Caco-2 (cell line): Measurements from ENCODE around the gene NBL1. TPM values are rescaled to one million over a fixed set of nuclear protein-coding genes. Genes with fewer than 3 reads are reported as not detected.

Experiments
- BruUV-seq: library from RNA; stranded (reverse); fragments of 400-500 nt; replicated peaks from 2 replicates; lab custom pipeline; 2021; lab: Mats Ljungman, UMichigan
- CTCF ChIA-PET: fragments of 300-600 bp; sonication (Branson Sonifier 250); formaldehyde crosslinking; loops from one replicate; lab custom pipeline; 2022; ENCODE audit warnings: antibody characterized with exemption; lab: Charles Lee
- POLR2A ChIA-PET: fragments of 300-600 bp; sonication (Branson Sonifier 250); formaldehyde crosslinking; loops from one replicate; lab custom pipeline; 2022; ENCODE audit warnings: antibody characterized with exemption; lab: Charles Lee
- DNase-seq, 2 experiments: peaks; one replicate each; pipeline versions ENCODE4 v3.0.0 to v3.0.0-alpha.2; 2020 to 2022
- H3K27me3 ChIP-seq: replicated peaks from 2 replicates; pipeline ENCODE4 v1.6.0; 2011; ENCODE audit warnings: low read length; ENCODE audit not compliant: control insufficient read depth, insufficient read depth
- H3K36me3 ChIP-seq: 2 replicates; pipeline ENCODE4 v1.5.1; 2011; ENCODE audit warnings: low read length; ENCODE audit not compliant: control insufficient read depth, insufficient read depth
- H3K4me1 ChIP-seq: fragments of 250-450 bp; sonication (Bioruptor Pico); 2 replicates; pipeline ENCODE4 v1.5.1; 2020; ENCODE audit warnings: mild to moderate bottlenecking
- H3K4me3 ChIP-seq: 2 replicates; pipeline ENCODE4 v1.5.1; 2011; ENCODE audit warnings: low read depth, mild to moderate bottlenecking, control low read depth, low read length
- H3K9me3 ChIP-seq: fragments of 250-450 bp; sonication (Bioruptor Pico); 2 replicates; pipeline ENCODE4 v1.5.1; 2020; ENCODE audit warnings: mild to moderate bottlenecking, moderate library complexity
- H3K27ac Mint-ChIP-seq: one replicate; pipeline ENCODE4 v1.8.0; 2022; ENCODE audit warnings: mixed read lengths; ENCODE audit not compliant: unreplicated experiment
- H3K27me3 Mint-ChIP-seq: one replicate; pipeline ENCODE4 v1.8.0; 2022; ENCODE audit warnings: mixed read lengths; ENCODE audit not compliant: insufficient read depth, unreplicated experiment
- H3K36me3 Mint-ChIP-seq: one replicate; pipeline ENCODE4 v1.8.0; 2022; ENCODE audit warnings: mild to moderate bottlenecking, mixed read lengths; ENCODE audit not compliant: insufficient read depth, unreplicated experiment
- H3K4me1 Mint-ChIP-seq: one replicate; pipeline ENCODE4 v1.8.0; 2022; ENCODE audit warnings: low read depth, mixed read lengths; ENCODE audit not compliant: unreplicated experiment
- H3K4me3 Mint-ChIP-seq: one replicate; pipeline ENCODE4 v1.8.0; 2022; ENCODE audit warnings: mild to moderate bottlenecking, moderate library complexity, mixed read lengths; ENCODE audit not compliant: unreplicated experiment
- H3K9me3 Mint-ChIP-seq: one replicate; pipeline ENCODE4 v1.8.0; 2022; ENCODE audit warnings: mixed read lengths; ENCODE audit not compliant: unreplicated experiment
- intact Hi-C: fragments of 100-400 bp; cut with micrococcal nuclease; formaldehyde crosslinking; loops from one replicate; pipeline ENCODE4 v1.10.0; 2022; ENCODE audit not compliant: unreplicated experiment
- total RNA-seq: library from RNA; stranded (reverse); gene quantifications from 2 replicates; pipeline ENCODE4 v1.2.3, GENCODE V29; 2022
- TF ChIP-seq, protein P1 (sequence below), 2 experiments: fragments of 200-600 bp in 1 of 2; IDR thresholded peaks; 1 replicate in 1 of 2; 2 replicates in 1 of 2; pipeline versions ENCODE4 v1.5.1 to v1.8.0; 2011 to 2022; ENCODE audit warnings: antibody characterized with exemption in 1 of 2, control low read depth in 1 of 2, inconsistent platforms in 1 of 2, low read depth in 1 of 2, low read length in 1 of 2, mild to moderate bottlenecking in 1 of 2, moderate library complexity in 1 of 2; ENCODE audit not compliant: insufficient read depth in 1 of 2, severe bottlenecking in 1 of 2, unreplicated experiment in 1 of 2

The NBL1 gene
- total RNA-seq, 1 experiment from 2014 or later = 24.0 TPM

DNA sequence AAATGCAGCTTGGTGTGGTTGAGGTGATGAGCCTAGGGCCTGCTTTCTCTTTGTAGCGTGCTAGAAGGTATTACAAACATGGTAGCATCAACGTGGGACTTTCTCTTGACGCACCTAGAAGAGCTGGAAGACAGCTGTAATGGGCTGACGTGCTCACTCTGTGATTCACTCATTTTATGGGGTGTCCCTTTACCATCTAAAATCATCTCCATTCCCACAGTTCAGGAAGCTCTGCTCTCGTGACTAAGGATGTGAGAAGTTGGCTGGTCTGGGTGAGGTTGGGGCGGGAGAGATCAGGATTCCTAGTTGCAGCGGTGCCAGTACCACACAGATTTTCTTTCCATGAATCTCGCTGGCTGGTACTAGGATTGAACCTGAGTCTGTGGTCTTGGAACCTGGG is 24.8 kb downstream of the NBL1 start:
- Histone ChIP-seq H3K27me3 (no peaks in the 10 kb centered on the region), H3K4me1 (no peaks in the 10 kb centered on the region), H3K36me3 (no peaks in the 10 kb centered on the region), H3K4me3 (no peak overlapping the region), H3K9me3 (no peaks in the 10 kb centered on the region)
- no peaks in the 10 kb centered on the region for H3K9me3 Mint-ChIP-seq
- ChIA-PET CTCF (interaction anchor here (1.0 kb wide), 1 partner anchor 18 kb away, joined by 3 read pairs; no protein-coding TSS in a partner anchor), POLR2A (no interaction called here)
- no TSS peak for BruUV-seq
- peaks cover 20% of the 10 kb centered on the region for H3K27me3 Mint-ChIP-seq
- no peak for DNase-seq
- no peaks in the 10 kb centered on the region for H3K4me1 Mint-ChIP-seq
- H3K4me3 Mint-ChIP-seq = no peak overlapping the region
- H3K27ac Mint-ChIP-seq = no peak overlapping the region
- peaks cover 4% of the 10 kb centered on the region for H3K36me3 Mint-ChIP-seq
- intact Hi-C loops = no loop called here
- TF ChIP-seq, protein P1, sequence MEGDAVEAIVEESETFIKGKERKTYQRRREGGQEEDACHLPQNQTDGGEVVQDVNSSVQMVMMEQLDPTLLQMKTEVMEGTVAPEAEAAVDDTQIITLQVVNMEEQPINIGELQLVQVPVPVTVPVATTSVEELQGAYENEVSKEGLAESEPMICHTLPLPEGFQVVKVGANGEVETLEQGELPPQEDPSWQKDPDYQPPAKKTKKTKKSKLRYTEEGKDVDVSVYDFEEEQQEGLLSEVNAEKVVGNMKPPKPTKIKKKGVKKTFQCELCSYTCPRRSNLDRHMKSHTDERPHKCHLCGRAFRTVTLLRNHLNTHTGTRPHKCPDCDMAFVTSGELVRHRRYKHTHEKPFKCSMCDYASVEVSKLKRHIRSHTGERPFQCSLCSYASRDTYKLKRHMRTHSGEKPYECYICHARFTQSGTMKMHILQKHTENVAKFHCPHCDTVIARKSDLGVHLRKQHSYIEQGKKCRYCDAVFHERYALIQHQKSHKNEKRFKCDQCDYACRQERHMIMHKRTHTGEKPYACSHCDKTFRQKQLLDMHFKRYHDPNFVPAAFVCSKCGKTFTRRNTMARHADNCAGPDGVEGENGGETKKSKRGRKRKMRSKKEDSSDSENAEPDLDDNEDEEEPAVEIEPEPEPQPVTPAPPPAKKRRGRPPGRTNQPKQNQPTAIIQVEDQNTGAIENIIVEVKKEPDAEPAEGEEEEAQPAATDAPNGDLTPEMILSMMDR (IDR thresholded peaks at IDR 0.05; ENCODE audit: insufficient read depth in 1 of 2, low read depth in 1 of 2, low read length in 1 of 2, severe bottlenecking in 1 of 2, unreplicated experiment in 1 of 2) = no peak

DNA sequence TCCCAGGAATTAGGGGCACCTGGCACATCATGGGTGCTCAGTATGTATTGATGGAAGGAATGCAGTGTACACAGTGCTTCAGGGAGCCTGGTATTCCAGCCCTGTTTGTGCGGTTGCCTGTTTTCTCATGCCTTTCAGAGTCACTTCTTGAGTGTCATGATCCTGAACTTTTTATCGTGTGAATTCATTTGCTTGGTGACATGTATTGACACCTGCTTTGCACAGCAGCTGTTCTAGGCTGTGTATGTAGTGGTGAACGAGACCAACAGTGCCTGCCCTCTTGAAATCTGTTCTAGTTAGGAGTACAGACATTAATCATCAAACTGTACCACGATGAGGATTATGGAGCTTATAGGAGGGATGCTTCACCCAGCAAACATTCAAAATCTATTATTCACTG is 26.7 kb downstream of the NBL1 start:
- Histone ChIP-seq H3K4me3 (no peak overlapping the region), H3K27me3 (no peaks in the 10 kb centered on the region), H3K9me3 (no peaks in the 10 kb centered on the region), H3K36me3 (no peaks in the 10 kb centered on the region), H3K4me1 (no peaks in the 10 kb centered on the region)
- DNase-seq = no peak
- no TSS peak for BruUV-seq
- H3K9me3 Mint-ChIP-seq = no peaks in the 10 kb centered on the region
- H3K27ac Mint-ChIP-seq = no peak overlapping the region
- no peak overlapping the region for H3K4me3 Mint-ChIP-seq
- intact Hi-C loops = no loop called here
- TF ChIP-seq, protein P1 (IDR thresholded peaks at IDR 0.05; ENCODE audit: insufficient read depth in 1 of 2, low read depth in 1 of 2, low read length in 1 of 2, severe bottlenecking in 1 of 2, unreplicated experiment in 1 of 2) = no peak
- POLR2A ChIA-PET = no interaction called here
- CTCF ChIA-PET = no interaction called here
- peaks cover 17% of the 10 kb centered on the region for H3K27me3 Mint-ChIP-seq
- H3K4me1 Mint-ChIP-seq = no peaks in the 10 kb centered on the region
- H3K36me3 Mint-ChIP-seq = peaks cover 4% of the 10 kb centered on the region

DNA sequence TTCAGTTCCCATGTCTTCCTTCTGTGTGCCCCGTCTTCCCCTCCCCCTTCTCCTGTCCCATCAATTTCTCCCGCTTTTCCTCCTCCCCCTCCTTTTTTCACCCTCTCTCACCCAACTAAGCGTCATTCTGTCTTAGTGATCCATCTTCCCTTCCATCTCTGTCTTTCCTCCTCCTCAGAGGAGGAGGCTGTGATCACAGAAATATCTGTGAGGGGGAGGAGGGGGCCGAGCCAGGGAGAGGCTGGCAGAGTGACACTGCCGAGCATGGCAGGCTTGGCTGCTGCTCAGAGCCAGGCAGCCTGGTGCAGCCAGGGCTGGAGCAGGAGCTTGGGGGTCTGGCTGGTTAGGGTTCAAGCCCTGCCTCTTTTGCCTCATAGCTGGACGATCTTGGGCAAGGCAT is 28.1 kb downstream of the NBL1 start:
- TF ChIP-seq, protein P1 (IDR thresholded peaks at IDR 0.05; ENCODE audit: insufficient read depth in 1 of 2, low read depth in 1 of 2, low read length in 1 of 2, severe bottlenecking in 1 of 2, unreplicated experiment in 1 of 2) = no peak
- ChIA-PET CTCF (no interaction called here), POLR2A (no interaction called here)
- Histone ChIP-seq H3K9me3 (no peaks in the 10 kb centered on the region), H3K4me1 (no peaks in the 10 kb centered on the region), H3K27me3 (no peaks in the 10 kb centered on the region), H3K36me3 (no peaks in the 10 kb centered on the region), H3K4me3 (no peak overlapping the region)
- Mint-ChIP-seq H3K27ac (no peak overlapping the region), H3K4me3 (no peak overlapping the region), H3K9me3 (no peaks in the 10 kb centered on the region), H3K4me1 (no peaks in the 10 kb centered on the region), H3K36me3 (no peaks in the 10 kb centered on the region), H3K27me3 (peaks cover 5% of the 10 kb centered on the region)
- no TSS peak for BruUV-seq
- no peak for DNase-seq
- intact Hi-C loops = no loop called here
